ENCODE results near the gene ARF1. TPM values are rescaled to one million over a fixed set of nuclear protein-coding genes. Genes with fewer than 3 reads are reported as not detected.

ARF1 gene
- total and polyA plus RNA-seq, 8 donors: 267 to 455 (median 301) TPM

DNA sequence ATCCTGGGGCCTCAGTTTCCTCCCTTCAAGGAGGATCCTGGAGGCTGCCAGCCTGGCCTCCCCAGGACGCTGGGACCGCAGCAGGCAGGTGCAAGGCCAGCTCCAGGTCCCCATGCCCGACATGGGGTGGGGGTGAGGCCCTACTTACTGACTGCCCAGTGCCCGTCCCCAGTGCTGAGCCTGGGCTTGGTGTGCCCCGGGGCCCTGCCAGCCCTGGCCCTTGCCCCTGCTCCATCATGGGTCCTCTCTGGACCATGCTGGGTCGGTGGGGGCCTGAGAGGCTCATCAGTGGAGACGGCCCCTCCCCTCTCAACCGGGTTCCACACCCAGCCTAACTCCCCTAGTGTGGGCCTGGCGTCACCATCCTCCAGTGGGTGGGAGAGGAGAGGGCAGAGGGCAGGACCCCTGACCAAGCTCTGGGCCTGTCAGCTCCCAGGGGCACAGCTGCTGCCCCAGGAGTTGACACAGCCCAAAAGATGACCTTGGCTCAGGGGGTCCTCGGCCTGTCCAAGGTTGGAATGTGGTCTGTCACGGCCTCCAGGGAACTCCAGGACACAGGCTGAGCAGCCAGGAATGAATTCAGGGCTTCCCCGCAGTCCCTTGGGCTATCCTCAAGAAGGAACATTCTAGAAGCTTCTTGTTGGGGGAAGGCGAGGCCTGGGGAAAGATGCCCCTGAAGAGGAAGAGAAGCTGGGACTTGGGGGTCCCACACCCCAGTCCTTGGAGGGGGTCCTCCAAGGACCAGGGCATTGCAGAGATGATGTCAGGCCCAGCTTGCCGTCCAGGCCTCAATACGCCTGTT is 17.6 kb upstream of the ARF1 start:
- peaks cover 15 to 76% of the 10 kb centered on the region in 2 donors for H3K27me3 ChIP-seq
- H3K27ac ChIP-seq: no peak overlapping the region
- ATAC-seq: no peak
- intact Hi-C loops (cut with DNase I): no loop called here
- H3K4me1 ChIP-seq: peaks cover 11% of the 10 kb centered on the region in 2 donors
- TF ChIP-seq, protein P1, sequence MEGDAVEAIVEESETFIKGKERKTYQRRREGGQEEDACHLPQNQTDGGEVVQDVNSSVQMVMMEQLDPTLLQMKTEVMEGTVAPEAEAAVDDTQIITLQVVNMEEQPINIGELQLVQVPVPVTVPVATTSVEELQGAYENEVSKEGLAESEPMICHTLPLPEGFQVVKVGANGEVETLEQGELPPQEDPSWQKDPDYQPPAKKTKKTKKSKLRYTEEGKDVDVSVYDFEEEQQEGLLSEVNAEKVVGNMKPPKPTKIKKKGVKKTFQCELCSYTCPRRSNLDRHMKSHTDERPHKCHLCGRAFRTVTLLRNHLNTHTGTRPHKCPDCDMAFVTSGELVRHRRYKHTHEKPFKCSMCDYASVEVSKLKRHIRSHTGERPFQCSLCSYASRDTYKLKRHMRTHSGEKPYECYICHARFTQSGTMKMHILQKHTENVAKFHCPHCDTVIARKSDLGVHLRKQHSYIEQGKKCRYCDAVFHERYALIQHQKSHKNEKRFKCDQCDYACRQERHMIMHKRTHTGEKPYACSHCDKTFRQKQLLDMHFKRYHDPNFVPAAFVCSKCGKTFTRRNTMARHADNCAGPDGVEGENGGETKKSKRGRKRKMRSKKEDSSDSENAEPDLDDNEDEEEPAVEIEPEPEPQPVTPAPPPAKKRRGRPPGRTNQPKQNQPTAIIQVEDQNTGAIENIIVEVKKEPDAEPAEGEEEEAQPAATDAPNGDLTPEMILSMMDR (IDR thresholded peaks at IDR 0.05): no peak
- H3K4me3 ChIP-seq: no peak overlapping the region
- H3K36me3 ChIP-seq: no peaks in the 10 kb centered on the region
- DNase-seq: peak in 1 of 4 donors; percentile 73
- no peaks in the 10 kb centered on the region for H3K9me3 ChIP-seq

DNA sequence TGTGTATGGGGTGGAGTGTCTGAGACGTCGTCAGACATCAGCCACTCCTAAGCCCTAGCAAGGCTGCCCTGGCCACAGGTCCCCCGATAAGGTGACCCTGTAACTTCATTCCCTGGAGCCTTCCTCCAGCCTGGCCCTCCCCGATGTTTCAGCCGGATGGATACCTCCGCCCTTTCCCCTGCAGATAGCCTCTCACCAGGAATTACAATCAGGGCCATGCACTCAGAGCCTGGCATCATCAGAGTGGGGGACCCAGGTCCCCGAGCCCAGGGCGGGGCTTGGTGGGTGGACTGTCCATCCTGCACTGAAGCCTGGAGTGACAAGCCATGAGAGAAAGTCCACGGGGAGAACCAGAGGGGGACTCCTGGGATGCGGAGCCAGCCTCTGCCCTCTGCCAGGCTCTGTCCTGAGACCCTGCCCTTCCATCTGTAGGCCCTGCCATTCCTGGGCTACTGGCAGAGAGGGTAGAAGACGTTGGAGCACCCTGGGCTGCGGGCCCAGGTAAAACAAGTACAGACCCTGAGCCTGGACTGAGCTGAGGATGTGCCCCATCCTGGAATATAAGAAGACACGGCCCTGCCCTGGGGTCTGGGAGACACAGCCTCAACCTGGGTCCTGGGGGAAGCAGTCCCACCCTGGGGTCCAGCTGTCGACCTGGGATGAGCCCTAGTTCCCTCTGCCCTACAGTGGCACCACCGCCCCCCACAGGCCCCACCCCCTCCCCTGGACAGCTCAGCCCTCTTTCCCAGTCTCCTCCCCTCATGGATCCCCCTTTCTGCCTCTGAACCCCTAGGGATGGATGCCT is 16.8 kb upstream of the ARF1 start:
- H3K9me3 ChIP-seq: no peaks in the 10 kb centered on the region
- H3K27me3 ChIP-seq: peaks cover 7 to 67% of the 10 kb centered on the region in 2 donors
- intact Hi-C loops (cut with DNase I): no loop called here
- no peak for ATAC-seq
- no peak overlapping the region for H3K4me3 ChIP-seq
- TF ChIP-seq, protein P1 (IDR thresholded peaks at IDR 0.05): no peak
- DNase-seq: no peak
- H3K36me3 ChIP-seq: no peaks in the 10 kb centered on the region
- peaks cover 3% of the 10 kb centered on the region in 2 donors for H3K4me1 ChIP-seq
- no peak overlapping the region for H3K27ac ChIP-seq

DNA sequence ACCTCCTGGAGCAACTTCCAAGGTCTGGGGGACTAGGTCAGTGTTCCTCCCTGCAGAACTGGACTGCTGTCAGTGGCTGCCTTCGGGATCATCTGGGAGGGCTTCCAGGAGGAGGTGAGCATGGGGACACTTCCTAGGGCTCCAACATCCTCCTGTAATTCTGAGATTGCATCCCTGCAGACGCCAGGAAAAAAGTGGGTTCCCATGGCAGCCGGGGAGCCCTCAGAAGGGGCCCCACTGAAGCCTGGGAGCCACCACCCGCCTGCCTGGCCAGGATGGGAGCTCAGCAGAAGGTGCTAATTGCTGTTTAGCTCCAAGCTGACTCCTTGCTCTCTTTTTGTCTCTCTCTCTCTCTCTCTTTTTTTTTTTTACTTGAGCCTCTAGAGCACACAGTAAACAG is 16.1 kb upstream of the ARF1 start:
- DNase-seq (no peak), ATAC-seq (no peak)
- TF ChIP-seq, protein P1 (IDR thresholded peaks at IDR 0.05): no peak
- Histone ChIP-seq H3K4me3 (no peak overlapping the region), H3K27me3 (peaks cover 4 to 61% of the 10 kb centered on the region in 2 donors), H3K36me3 (no peaks in the 10 kb centered on the region), H3K4me1 (no peaks in the 10 kb centered on the region), H3K9me3 (no peaks in the 10 kb centered on the region), H3K27ac (no peak overlapping the region)
- intact Hi-C loops (cut with DNase I): no loop called here

DNA sequence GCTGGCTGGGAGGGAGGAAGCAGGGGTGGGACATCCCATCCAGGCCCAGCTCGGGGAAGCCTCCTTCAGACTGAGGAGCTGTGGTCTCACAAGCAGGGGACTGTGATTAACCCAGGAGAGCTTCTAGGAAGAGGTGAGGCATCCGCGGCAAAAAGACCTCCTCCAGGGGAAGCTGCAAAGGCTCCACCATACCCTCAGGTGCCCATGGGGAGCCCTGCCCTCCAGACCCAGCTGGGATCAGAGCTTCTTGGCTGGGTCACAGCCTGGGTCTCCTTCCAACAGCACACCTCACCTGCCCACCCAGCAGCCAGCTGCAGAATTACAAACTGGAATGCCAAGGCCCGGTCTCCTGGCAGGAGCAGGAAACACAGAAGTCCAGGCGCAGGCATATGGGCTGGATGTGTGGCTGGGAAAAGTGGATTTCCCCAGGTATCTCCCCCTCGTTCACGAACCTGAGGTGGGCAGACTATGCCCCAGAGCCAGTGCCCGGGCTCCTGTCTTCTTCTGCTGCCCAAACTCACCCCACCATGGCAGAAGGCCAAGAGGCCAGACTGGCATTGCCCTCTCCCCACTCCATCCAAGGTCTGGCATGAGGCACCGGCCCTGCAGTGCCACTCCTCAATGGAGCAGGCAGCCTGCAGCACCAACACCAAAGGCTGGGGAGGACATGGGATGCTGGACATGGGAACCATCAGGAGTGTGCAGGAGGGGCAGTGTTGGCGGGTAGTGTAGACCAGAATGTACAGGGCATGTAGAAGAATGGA is 15.4 kb upstream of the ARF1 start:
- Histone ChIP-seq H3K27me3 (peaks cover 4 to 54% of the 10 kb centered on the region in 2 donors), H3K4me3 (no peak overlapping the region), H3K4me1 (no peaks in the 10 kb centered on the region), H3K36me3 (no peaks in the 10 kb centered on the region), H3K9me3 (no peaks in the 10 kb centered on the region), H3K27ac (no peak overlapping the region)
- ATAC-seq (no peak), DNase-seq (peak in 1 of 4 donors; percentile 31)
- TF ChIP-seq, protein P1 (IDR thresholded peaks at IDR 0.05): no peak
- intact Hi-C loops (cut with DNase I): no loop called here
